ENCODE measurements around the gene NME2. TPM values are rescaled to one million over a fixed set of nuclear protein-coding genes. Genes with fewer than 3 reads are reported as not detected.

Gene NME2
- total and polyA plus RNA-seq, 4 donors, result 170 to 310 (median 192) TPM

GRCh38 chr17:51147650-51148049 lies 18.6 kb upstream of the NME2 start:
- TF ChIP-seq SP1 (IDR thresholded peaks at IDR 0.05), result no peak
- no peak for TF ChIP-seq RAD21 (IDR thresholded peaks at IDR 0.05)
- TF ChIP-seq NR2F2 (IDR thresholded peaks at IDR 0.05), result no peak
- no peak for TF ChIP-seq FOXA2 (IDR thresholded peaks at IDR 0.05)
- TF ChIP-seq TAF1 (conservative IDR thresholded peaks at IDR 0.05), result no peak
- TF ChIP-seq GABPA (IDR thresholded peaks at IDR 0.05 in 1 of 2, conservative IDR thresholded peaks at IDR 0.05 in 1 of 2), result no peak
- TF ChIP-seq RXRA (IDR thresholded peaks at IDR 0.05), result no peak
- no peak for TF ChIP-seq ATF3 (IDR thresholded peaks at IDR 0.05)
- TF ChIP-seq CTCF (IDR thresholded peaks at IDR 0.05; ENCODE audit: low read depth, low read length, missing input control), result no peak
- TF ChIP-seq EGR1 (IDR thresholded peaks at IDR 0.05; ENCODE audit: low read depth in 2 of 2), result no peak
- no peak for TF ChIP-seq HNF4G (IDR thresholded peaks at IDR 0.05)
- no peak for TF ChIP-seq YY1 (IDR thresholded peaks at IDR 0.05)
- TF ChIP-seq REST (IDR thresholded peaks at IDR 0.05), result no peak
- TF ChIP-seq HNF4A (conservative IDR thresholded peaks at IDR 0.05), result no peak
- TF ChIP-seq JUND (IDR thresholded peaks at IDR 0.05), result no peak
- no peak for TF ChIP-seq MAX (IDR thresholded peaks at IDR 0.05)
- TF ChIP-seq ZBTB33 (IDR thresholded peaks at IDR 0.05), result no peak
- no peak for TF ChIP-seq FOXA1 (IDR thresholded peaks at IDR 0.05)
- Histone ChIP-seq H3K36me3 (ENCODE audit: control insufficient read depth in 4 of 4, insufficient read depth in 3 of 4, low read depth in 1 of 4, low read length in 3 of 4) (no peaks in the 10 kb centered on the region), H3K9ac (ENCODE audit: low read depth in 1 of 2, low read length in 2 of 2) (no peak overlapping the region), H3K4me3 (ENCODE audit: low read depth in 1 of 3, low read length in 3 of 3) (no peak overlapping the region), H3K27ac (ENCODE audit: low read depth in 1 of 2, low read length in 2 of 2) (no peak overlapping the region), H3K9me3 (ENCODE audit: control insufficient read depth in 4 of 4, low read length in 3 of 4) (no peaks in the 10 kb centered on the region), H3K4me1 (ENCODE audit: control insufficient read depth in 4 of 4, insufficient read depth in 4 of 4, low read length in 3 of 4) (peaks cover 1 to 14% (median 4%) of the 10 kb centered on the region in 4 donors), H3K27me3 (ENCODE audit: control insufficient read depth in 4 of 4, insufficient read depth in 4 of 4, low read length in 3 of 4) (no peaks in the 10 kb centered on the region)
- WGBS, result 89% methylated on average over 4 of the region's 4 CpGs
- DNase-seq (ENCODE audit: low spot score), result no peak
